ENCODE results near the gene EIF3K. TPM values are rescaled to one million over a fixed set of nuclear protein-coding genes. Genes with fewer than 3 reads are reported as not detected.

The EIF3K gene
- total and polyA plus RNA-seq, 11 donors = 447 to 1,239 (median 622) TPM

- no peak overlapping the region for H3K27ac ChIP-seq
- H3K27me3 ChIP-seq = no peaks in the 10 kb centered on the region
- no peak for DNase-seq
- ATAC-seq = no peak
- 89 to 91% (median 90%) methylated on average over 15 to 16 of the region's 16 CpGs for WGBS, 4 donors
- no peak for TF ChIP-seq POLR2A (IDR thresholded peaks at IDR 0.05)
- no peak for TF ChIP-seq CTCF (IDR thresholded peaks at IDR 0.05)
- no peaks in the 10 kb centered on the region for H3K9me3 ChIP-seq
- intact Hi-C loops (cut with DNase I) = loop anchor here in 8 of 10 donors (5.0 to 10.0 kb wide), 7 partner anchors 85 to 302 kb away; partner anchors contain the start of genes FAM98C (in 5 of the 8), MRPS12 (in 4 of the 8), SARS2 (in 4 of the 8) and ECH1 (in 2 of the 8)
- H3K4me3 ChIP-seq = no peak overlapping the region
- peaks cover 0 to 29% (median 21%) of the 10 kb centered on the region in 12 donors for H3K4me1 ChIP-seq
- peaks cover 0 to 85% (median 82%) of the 10 kb centered on the region in 9 donors for H3K36me3 ChIP-seq
These were observed 13.7 kb downstream of the EIF3K start for GRCh38 chr19:38632476-38633213.

GRCh38 chr19:38634757-38635482, 15.9 kb downstream of the EIF3K start:
- intact Hi-C loops (cut with DNase I) = loop anchor here in 9 of 10 donors (1.0 to 10.0 kb wide), 10 partner anchors 72 to 300 kb away; partner anchors contain the start of genes FAM98C (in 9 of the 9), MRPS12 (in 6 of the 9), SARS2 (in 6 of the 9) and ECH1 (in 2 of the 9)
- Histone ChIP-seq H3K9me3 (no peaks in the 10 kb centered on the region), H3K4me1 (peaks cover 0 to 34% (median 23%) of the 10 kb centered on the region in 12 donors), H3K36me3 (peaks cover 0 to 77% (median 62%) of the 10 kb centered on the region in 9 donors), H3K27ac (peak overlapping the region in 10 of 12 donors; percentile 20 to 52 (median 38)), H3K27me3 (no peaks in the 10 kb centered on the region), H3K4me3 (no peak overlapping the region)
- DNase-seq = peak; percentile 64 to 87 (median 75)
- peak; percentile 91 to 97 (median 95) for TF ChIP-seq CTCF (IDR thresholded peaks at IDR 0.05)
- TF ChIP-seq POLR2A (IDR thresholded peaks at IDR 0.05) = no peak
- WGBS, 4 donors = 67 to 69% (median 68%) methylated on average over 15 to 17 of the region's 17 CpGs
- peak in 3 of 4 donors; percentile 47 to 55 (median 50) for ATAC-seq

GRCh38 chr19:38635483-38636399, 16.8 kb downstream of the EIF3K start:
- no peak for TF ChIP-seq CTCF (IDR thresholded peaks at IDR 0.05)
- TF ChIP-seq POLR2A (IDR thresholded peaks at IDR 0.05) = no peak
- no peak for DNase-seq
- intact Hi-C loops (cut with DNase I) = loop anchor here in 9 of 10 donors (1.0 to 10.0 kb wide), 9 partner anchors 72 to 299 kb away; partner anchors contain the start of genes FAM98C (in 4 of the 9), MRPS12 (in 4 of the 9), SARS2 (in 4 of the 9) and ECH1 (in 2 of the 9)
- 79 to 87% (median 83%) methylated on average over 17 of the region's 17 CpGs for WGBS, 4 donors
- peak overlapping the region; percentile 17 to 87 (median 62) for H3K27ac ChIP-seq
- peaks cover 0 to 38% (median 28%) of the 10 kb centered on the region in 12 donors for H3K4me1 ChIP-seq
- no peaks in the 10 kb centered on the region for H3K27me3 ChIP-seq
- no peak overlapping the region for H3K4me3 ChIP-seq
- no peak for ATAC-seq
- H3K36me3 ChIP-seq = peaks cover 0 to 69% (median 54%) of the 10 kb centered on the region in 9 donors
- H3K9me3 ChIP-seq = no peaks in the 10 kb centered on the region

All from heart left ventricle (tissue), 16 donors.